HUES6 (cell line): ENCODE data around the gene KLHL12.

Source experiments
- H3K27ac ChIP-seq: 2 replicates; pipeline ENCODE4 v1.7.0; 2013; ENCODE audit warnings: low read depth, mild to moderate bottlenecking, low read length, inconsistent platforms
- H3K27me3 ChIP-seq: 2 replicates; pipeline ENCODE4 v1.6.1; 2013; ENCODE audit warnings: low read length; ENCODE audit not compliant: control insufficient read depth, insufficient read depth
- H3K36me3 ChIP-seq: 2 replicates; pipeline ENCODE4 v1.6.1; 2013; ENCODE audit warnings: low read length; ENCODE audit not compliant: control insufficient read depth, insufficient read depth
- H3K4me1 ChIP-seq: 2 replicates; pipeline ENCODE4 v1.6.1; 2013; ENCODE audit warnings: low read length; ENCODE audit not compliant: control insufficient read depth, insufficient read depth
- H3K4me3 ChIP-seq: 2 replicates; pipeline ENCODE4 v1.5.1; 2013; ENCODE audit warnings: low read depth, low read length
- H3K9ac ChIP-seq: one replicate; pipeline ENCODE4 v1.6.1; 2013; ENCODE audit warnings: mild to moderate bottlenecking, low read length
- H3K9me3 ChIP-seq: 2 replicates; pipeline ENCODE4 v1.6.1; 2013; ENCODE audit warnings: low read depth, low read length; ENCODE audit not compliant: control insufficient read depth, insufficient read depth

Gene KLHL12

DNA sequence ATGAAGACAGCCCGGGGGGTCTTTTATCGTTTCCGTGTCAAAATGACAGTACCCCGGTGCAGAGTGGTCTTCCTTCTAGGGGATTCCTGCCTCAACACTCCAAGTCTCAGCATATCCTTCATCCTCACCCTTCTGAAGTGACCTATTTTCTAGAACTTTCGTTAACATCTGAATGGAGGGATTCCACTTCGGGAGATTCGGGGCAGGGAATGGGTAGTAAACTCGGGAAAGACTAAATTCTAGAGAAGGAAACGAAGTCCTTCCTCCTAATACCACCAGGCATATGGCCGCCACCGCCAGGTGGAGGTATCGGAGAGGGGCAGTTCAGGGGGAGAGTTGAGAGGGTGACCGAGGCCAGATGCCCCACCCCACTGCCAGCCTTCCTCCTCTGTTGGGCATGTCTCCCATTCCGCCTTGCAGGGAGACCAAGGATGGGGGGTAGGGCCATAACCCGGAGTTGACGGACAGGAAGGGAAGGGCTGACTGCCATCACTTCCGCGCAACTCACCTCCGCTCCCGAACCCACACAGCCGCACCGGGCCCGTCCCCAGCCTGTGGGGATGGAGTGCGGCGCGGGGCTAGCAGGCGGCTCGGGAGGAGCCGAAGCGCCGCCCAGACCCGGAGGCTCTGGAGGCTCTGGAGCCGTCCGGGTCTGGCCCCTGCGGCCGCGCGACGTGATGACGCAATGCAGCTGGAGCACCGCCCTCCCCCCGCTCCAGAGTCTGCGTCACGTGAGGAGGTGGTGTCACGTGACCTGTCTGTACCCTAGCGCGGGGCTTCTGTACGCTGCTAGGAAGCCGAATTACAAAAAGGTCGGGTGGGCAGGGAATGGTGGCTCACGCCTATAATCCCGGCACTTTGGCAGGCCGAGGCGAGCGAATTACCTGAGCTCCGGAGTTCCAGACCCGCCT lies at the start of gene KLHL12:
KLHL12 (minus strand) TSS at position 654 of the 911 bp plus-strand sequence. CDS start 2,072 bp downstream, outside the sequence.
- no peaks in the 10 kb centered on the region for H3K9me3 ChIP-seq
- H3K36me3 ChIP-seq = peaks cover 20% of the 10 kb centered on the region
- peak within 1 kb of the TSS; percentile 66 for H3K9ac ChIP-seq
- peak within 1 kb of the TSS; percentile 73 for H3K4me3 ChIP-seq
- no peaks in the 10 kb centered on the region for H3K27me3 ChIP-seq
- peak within 1 kb of the TSS; percentile 2; the same call in 1 of the 2 replicates for H3K27ac ChIP-seq
- H3K4me1 ChIP-seq = peaks cover 4% of the 10 kb centered on the region; the same call in 1 of the 2 replicates

DNA sequence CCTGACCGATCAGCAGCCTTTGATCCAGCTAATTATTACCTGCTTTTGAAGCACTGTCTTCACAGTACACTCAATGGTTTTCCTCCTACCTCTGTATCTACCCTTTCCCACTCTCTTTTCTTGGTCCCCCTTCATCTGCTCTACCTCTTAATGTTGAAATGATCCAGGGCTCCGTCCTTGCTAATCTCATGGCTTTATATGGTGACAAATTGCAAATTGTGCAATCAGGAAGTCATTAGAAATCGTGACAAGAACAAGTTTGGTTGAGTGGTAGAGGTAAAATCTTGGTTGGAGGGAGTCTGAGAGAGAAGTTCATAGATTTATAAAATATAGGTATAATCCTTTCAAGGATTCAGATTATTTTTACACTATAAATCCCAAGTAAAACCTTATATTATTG lies 49.6 kb upstream of the KLHL12 start:
- Histone ChIP-seq H3K27me3 (no peaks in the 10 kb centered on the region), H3K4me1 (0 out of 2 replicates have a peak, but pooled peaks cover 2% of the 10 kb centered on the region), H3K36me3 (no peaks in the 10 kb centered on the region), H3K4me3 (no peak overlapping the region), H3K27ac (no peak overlapping the region), H3K9me3 (no peaks in the 10 kb centered on the region), H3K9ac (no peak overlapping the region)

DNA sequence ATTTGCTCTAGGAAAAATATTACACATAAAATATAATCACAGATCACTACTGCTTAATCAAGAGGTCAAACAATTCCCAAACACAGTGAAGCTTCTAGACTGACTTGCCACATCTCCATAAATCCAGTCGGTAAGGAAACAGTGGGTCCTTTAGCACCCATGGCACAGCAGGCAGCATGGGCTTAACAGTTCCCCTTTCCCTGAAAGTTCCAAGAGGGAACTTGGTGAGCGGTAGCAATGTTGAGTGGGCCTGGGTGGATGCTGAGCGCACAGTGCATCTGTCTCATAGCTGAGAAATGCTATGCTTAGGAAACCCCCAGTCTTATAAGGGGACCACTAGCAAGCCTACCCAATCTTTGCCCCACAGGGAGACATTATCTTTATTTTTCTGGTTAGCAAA lies 47.8 kb upstream of the KLHL12 start:
- H3K36me3 ChIP-seq = no peaks in the 10 kb centered on the region
- no peaks in the 10 kb centered on the region for H3K27me3 ChIP-seq
- 0 out of 2 replicates have a peak, but pooled peaks cover 2% of the 10 kb centered on the region for H3K4me1 ChIP-seq
- no peak overlapping the region for H3K9ac ChIP-seq
- no peaks in the 10 kb centered on the region for H3K9me3 ChIP-seq
- H3K27ac ChIP-seq = no peak overlapping the region
- no peak overlapping the region for H3K4me3 ChIP-seq

DNA sequence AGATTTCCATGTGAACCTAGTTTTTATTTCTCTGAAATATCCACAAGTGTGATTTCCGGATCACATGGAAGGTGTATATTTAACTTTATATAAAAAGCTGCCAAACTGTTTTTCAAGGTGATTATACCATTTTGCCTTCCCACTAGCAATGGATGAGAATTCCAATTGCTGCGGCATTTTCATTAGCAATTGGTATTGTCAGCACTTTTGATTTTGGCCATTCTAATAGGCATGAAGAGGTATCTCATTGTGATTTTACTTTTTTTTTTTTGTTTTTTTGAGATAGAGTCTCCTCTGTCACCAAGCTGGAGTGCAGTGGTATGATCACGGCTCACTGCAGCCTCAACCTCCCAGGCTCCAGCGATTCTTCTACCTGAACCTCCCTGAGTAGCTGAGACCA lies 45.0 kb upstream of the KLHL12 start:
- Histone ChIP-seq H3K36me3 (no peaks in the 10 kb centered on the region), H3K4me3 (no peak overlapping the region), H3K9ac (no peak overlapping the region), H3K27me3 (0 out of 2 replicates have a peak, but pooled peaks cover 3% of the 10 kb centered on the region), H3K27ac (no peak overlapping the region), H3K9me3 (no peaks in the 10 kb centered on the region), H3K4me1 (0 out of 2 replicates have a peak, but pooled peaks cover 2% of the 10 kb centered on the region)

DNA sequence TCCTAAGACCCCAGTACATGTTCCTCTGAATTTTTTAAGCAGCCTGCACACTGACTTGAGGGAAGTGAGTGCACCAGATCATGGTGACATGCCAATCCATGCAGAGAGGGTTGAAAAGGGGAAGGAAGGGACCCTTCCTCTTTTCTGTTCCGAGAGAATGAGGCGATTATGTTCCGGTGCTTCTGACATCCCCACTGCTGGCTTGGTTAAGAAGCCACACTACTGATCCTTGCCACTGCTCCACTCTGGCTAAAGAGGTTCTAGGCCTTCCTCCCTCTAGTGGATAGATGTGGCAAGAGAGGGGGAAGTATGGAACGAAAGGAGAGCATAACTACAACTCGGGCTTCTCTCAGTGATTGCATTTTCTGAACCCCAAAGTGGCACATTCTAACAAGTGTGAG lies 41.9 kb upstream of the KLHL12 start:
- no peaks in the 10 kb centered on the region for H3K9me3 ChIP-seq
- H3K4me3 ChIP-seq = no peak overlapping the region
- H3K27me3 ChIP-seq = 0 out of 2 replicates have a peak, but pooled peaks cover 3% of the 10 kb centered on the region
- H3K36me3 ChIP-seq = peaks cover 11% of the 10 kb centered on the region
- no peak overlapping the region for H3K27ac ChIP-seq
- no peak overlapping the region for H3K9ac ChIP-seq
- H3K4me1 ChIP-seq = peaks cover 6% of the 10 kb centered on the region

DNA sequence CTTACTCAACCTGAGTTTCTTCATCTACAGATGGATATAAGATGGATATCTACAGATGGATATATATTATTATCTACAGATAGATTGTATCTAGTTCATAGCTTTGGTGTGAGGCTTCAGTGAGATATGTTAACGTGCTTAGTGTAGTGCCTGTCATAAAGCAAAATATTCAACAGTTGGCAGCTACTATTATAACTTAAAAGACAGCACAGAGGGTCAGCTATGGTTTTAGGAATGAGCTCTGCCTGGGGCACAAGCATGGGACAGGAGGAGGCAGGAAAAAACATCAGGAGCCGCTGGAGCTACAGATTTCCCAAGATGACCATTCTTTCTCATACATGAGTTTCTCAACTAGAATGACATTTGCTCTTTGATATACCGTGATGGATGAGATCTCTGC lies 41.3 kb upstream of the KLHL12 start:
- Histone ChIP-seq H3K9ac (no peak overlapping the region), H3K4me3 (peak overlapping the region; percentile 62), H3K27ac (no peak overlapping the region), H3K36me3 (peaks cover 15% of the 10 kb centered on the region), H3K27me3 (0 out of 2 replicates have a peak, but pooled peaks cover 3% of the 10 kb centered on the region), H3K4me1 (peaks cover 6% of the 10 kb centered on the region), H3K9me3 (no peaks in the 10 kb centered on the region)

DNA sequence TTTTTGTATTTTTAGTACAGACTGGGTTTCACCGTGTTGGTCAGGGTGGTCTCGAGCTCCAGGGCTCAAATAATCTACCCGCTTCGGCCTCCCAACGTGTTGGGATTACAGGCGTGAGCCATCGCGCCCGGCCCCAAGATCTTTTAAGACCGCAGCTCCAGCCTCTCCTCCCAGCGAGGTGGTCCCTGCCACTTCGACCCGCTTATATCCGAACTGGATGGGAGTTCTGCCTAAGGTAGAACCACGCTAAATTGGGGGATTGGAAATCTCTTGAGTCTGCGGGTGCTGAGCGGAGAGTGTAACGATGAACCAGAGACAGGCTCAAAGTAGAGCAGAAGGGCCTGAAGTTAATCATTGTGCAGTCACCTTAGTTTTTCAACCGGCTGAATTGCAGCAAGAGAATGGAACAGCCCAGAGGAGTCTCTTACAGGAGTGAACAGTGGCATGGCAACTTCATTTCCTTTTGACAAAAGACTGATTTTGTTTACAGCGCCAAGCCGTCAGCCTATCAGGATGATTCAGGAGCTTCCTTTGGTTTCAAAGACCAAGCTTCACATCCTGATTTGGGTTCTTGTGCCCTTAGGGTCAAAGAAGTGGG lies 40.7 kb upstream of the KLHL12 start:
- H3K4me3 ChIP-seq = peak overlapping the region; percentile 62
- 0 out of 2 replicates have a peak, but pooled peaks cover 3% of the 10 kb centered on the region for H3K27me3 ChIP-seq
- peaks cover 20% of the 10 kb centered on the region for H3K36me3 ChIP-seq
- H3K9me3 ChIP-seq = no peaks in the 10 kb centered on the region
- H3K4me1 ChIP-seq = peaks cover 6% of the 10 kb centered on the region
- peak overlapping the region; percentile 65 for H3K9ac ChIP-seq
- no peak overlapping the region for H3K27ac ChIP-seq

DNA sequence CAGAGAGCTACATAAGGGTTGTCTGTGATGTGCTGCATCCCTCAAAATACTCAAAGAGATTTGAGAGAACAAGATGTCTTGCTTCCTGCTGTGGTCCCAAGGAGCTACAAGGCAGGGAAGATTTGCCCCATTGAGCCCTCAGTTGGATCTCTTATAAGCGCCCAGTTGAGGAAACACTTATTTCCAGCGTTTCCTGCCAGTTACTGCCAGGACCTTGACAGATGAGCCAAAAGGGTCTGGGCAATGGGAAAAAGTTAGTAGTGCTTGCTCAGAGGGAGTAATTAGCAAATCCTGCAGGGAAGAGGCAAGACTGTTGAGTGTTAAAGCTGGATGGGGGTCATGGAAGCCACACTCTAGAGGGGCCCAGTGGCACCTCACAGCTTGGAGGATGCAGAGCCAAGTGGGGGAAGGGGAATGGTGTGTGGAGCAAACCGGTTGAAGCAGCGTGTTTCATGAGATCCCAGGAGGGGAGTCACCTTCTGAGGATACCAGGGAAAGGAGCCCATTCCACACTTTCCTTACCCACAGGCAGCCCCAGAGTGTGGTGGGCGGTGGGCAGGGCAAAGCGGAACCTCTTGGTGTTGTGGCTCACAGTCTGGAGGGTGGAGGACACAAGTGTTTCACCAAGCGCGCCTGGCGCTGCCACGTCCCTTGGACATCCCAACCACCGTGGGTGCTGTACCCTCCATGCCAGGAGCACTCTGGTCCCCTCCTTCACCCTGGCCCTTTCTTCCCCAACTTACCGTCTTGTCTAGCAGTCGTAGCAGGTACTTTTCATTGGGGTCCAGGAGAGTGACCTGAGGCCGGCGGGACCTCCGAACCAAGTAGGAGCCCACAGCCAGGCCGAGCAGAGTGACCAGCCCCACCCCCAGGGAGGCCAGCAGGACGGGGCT lies 39.2 kb upstream of the KLHL12 start:
- peaks cover 33% of the 10 kb centered on the region for H3K36me3 ChIP-seq
- peak overlapping the region; percentile 85 for H3K9ac ChIP-seq
- peaks cover 6% of the 10 kb centered on the region for H3K4me1 ChIP-seq
- no peak overlapping the region for H3K27ac ChIP-seq
- no peaks in the 10 kb centered on the region for H3K9me3 ChIP-seq
- H3K27me3 ChIP-seq = 0 out of 2 replicates have a peak, but pooled peaks cover 3% of the 10 kb centered on the region
- H3K4me3 ChIP-seq = peak overlapping the region; percentile 100

DNA sequence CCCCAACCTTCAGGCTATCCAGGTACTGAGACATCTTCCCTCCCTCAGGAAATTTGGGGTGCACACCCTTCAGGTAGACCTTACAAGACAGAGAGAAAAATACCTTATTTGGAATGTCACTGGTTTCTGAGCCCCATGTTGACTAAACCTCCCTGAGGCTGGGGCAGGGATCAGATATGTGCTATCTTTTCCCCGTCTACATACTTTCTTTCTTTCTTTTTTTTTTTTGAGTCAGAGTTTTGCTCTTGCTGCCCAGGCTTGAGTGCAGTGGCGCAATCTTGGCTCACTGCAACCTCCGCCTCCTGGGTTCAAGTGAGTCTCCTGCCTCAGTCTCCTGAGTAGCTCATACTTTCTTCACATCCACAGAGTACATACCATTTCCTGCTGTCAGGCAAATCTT lies 38.4 kb upstream of the KLHL12 start:
- no peaks in the 10 kb centered on the region for H3K9me3 ChIP-seq
- H3K27ac ChIP-seq = no peak overlapping the region
- H3K4me3 ChIP-seq = no peak overlapping the region
- H3K4me1 ChIP-seq = peaks cover 6% of the 10 kb centered on the region
- peaks cover 33% of the 10 kb centered on the region for H3K36me3 ChIP-seq
- H3K9ac ChIP-seq = peak overlapping the region; percentile 19
- H3K27me3 ChIP-seq = 0 out of 2 replicates have a peak, but pooled peaks cover 3% of the 10 kb centered on the region

DNA sequence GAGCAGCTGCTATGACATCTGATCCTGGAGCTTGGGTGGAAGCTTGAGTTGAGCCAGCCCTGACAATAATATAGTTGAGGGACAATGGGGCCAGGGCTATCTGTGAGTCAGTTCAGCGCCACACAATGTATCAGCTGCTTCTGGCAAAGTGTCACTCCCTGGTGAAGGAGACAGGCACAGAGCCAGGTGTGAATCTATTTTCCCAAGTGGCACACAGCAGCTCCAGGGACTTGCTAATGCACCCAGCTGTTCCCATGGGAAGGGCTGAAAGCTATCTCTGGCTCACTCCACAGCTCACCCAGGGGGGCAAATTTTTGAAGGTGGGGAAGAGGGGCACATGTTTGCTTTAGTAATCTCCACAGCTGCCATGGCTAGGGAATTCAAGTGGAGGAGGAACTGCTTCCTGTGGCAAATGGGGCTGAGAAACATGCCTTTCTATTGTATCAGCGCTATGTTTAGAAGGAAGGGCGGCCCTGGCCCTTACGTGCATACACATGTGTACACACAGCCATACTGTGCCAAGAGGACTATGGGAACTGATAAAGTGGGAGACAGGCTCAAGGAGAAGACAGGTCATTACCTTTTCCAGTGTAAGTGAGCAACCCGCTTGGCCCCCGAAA lies 37.9 kb upstream of the KLHL12 start:
- H3K36me3 ChIP-seq = peaks cover 33% of the 10 kb centered on the region
- no peak overlapping the region for H3K4me3 ChIP-seq
- 0 out of 2 replicates have a peak, but pooled peaks cover 3% of the 10 kb centered on the region for H3K27me3 ChIP-seq
- H3K9me3 ChIP-seq = no peaks in the 10 kb centered on the region
- no peak overlapping the region for H3K27ac ChIP-seq
- H3K9ac ChIP-seq = peak overlapping the region; percentile 19
- H3K4me1 ChIP-seq = peaks cover 6% of the 10 kb centered on the region
